ENCODE measurements around the gene COX20.

DNA sequence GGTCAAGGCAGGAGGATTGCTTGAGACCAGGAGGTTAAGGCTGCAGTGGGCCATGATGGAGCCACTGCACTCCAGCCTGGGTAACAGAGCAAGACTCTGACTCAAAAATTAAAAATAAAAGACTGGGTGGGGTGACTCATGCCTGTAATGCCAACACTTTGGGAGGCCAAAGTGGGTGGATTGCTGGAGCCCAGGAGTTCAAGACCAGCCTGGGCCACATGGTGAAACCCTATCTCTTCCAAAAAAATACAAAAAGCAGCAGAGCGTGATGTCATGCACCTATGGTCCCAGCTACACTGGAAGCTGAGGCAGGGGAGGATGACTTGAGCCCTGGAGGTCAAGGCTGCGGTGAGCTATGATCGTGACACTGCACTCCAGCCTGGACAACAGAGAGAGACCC, 44.4 kb upstream of the COX20 start:
- TF ChIP-seq, protein P1, sequence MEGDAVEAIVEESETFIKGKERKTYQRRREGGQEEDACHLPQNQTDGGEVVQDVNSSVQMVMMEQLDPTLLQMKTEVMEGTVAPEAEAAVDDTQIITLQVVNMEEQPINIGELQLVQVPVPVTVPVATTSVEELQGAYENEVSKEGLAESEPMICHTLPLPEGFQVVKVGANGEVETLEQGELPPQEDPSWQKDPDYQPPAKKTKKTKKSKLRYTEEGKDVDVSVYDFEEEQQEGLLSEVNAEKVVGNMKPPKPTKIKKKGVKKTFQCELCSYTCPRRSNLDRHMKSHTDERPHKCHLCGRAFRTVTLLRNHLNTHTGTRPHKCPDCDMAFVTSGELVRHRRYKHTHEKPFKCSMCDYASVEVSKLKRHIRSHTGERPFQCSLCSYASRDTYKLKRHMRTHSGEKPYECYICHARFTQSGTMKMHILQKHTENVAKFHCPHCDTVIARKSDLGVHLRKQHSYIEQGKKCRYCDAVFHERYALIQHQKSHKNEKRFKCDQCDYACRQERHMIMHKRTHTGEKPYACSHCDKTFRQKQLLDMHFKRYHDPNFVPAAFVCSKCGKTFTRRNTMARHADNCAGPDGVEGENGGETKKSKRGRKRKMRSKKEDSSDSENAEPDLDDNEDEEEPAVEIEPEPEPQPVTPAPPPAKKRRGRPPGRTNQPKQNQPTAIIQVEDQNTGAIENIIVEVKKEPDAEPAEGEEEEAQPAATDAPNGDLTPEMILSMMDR (IDR thresholded peaks at IDR 0.05; ENCODE audit: poor library complexity, severe bottlenecking), result no peak
- TF ChIP-seq TAF1 (IDR thresholded peaks at IDR 0.05; ENCODE audit: low read depth), result no peak
